ENCODE measurements around the gene NRXN2. TPM values are rescaled to one million over a fixed set of nuclear protein-coding genes. Genes with fewer than 3 reads are reported as not detected.

NRXN2 gene
- total and polyA plus RNA-seq, 7 donors = 0.44 to 5.2 (median 1.9) TPM

DNA sequence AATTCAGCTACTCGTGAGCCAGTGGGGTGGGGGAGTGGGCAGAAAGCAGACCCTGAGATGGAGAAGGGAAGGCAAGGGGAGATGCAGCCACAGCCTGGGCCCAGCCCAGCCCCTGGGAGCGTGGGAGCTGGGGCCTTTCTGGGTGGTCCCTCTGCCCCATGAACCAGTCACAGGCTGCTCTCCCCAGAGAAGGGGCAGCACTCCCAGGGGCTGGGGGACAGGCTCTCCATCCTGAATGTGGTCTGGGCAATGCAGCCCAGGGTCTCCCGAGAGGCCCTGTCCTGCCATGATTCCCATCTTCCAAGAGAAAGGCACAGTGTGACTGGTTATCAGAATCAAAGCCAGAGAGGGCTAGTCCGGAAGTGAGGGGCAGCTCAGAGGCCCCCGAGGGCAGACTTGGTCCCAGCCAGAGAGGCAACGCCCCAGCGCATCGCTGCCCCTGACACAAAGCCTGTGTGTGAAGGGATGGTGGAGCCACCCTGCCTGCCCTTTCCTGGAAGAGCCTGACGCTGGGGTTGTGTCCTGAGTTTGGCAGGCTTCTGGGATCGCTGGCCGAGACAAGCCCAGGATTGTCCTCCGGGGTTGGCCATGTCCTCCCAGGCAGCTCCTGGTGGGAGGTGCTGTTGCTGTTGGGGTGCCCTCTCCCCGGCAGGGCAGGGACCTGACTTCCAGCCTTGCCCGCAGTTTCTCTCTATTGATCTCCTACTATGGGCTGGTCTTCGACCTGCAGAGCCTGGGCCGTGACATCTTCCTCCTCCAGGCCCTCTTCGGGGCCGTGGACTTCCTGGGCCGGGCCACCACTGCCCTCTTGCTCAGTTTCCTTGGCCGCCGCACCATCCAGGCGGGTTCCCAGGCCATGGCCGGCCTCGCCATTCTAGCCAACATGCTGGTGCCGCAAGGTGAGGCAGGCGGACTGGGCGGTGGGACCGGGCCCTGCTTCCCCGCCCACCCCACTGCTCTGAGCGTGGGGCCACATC, 155.8 kb downstream of the NRXN2 start:
- TF ChIP-seq, protein P1, sequence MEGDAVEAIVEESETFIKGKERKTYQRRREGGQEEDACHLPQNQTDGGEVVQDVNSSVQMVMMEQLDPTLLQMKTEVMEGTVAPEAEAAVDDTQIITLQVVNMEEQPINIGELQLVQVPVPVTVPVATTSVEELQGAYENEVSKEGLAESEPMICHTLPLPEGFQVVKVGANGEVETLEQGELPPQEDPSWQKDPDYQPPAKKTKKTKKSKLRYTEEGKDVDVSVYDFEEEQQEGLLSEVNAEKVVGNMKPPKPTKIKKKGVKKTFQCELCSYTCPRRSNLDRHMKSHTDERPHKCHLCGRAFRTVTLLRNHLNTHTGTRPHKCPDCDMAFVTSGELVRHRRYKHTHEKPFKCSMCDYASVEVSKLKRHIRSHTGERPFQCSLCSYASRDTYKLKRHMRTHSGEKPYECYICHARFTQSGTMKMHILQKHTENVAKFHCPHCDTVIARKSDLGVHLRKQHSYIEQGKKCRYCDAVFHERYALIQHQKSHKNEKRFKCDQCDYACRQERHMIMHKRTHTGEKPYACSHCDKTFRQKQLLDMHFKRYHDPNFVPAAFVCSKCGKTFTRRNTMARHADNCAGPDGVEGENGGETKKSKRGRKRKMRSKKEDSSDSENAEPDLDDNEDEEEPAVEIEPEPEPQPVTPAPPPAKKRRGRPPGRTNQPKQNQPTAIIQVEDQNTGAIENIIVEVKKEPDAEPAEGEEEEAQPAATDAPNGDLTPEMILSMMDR (IDR thresholded peaks at IDR 0.05) = no peak
- ATAC-seq (no peak), DNase-seq (no peak)
- Histone ChIP-seq H3K4me1 (no peaks in the 10 kb centered on the region), H3K27ac (no peak overlapping the region), H3K9me3 (no peaks in the 10 kb centered on the region), H3K4me3 (no peak overlapping the region), H3K27me3 (ENCODE audit: insufficient read depth in 3 of 3, low read length in 2 of 3) (peaks cover 0 to 2% (median 0%) of the 10 kb centered on the region in 3 donors), H3K36me3 (ENCODE audit: insufficient read depth in 1 of 2, low read depth in 1 of 2) (no peaks in the 10 kb centered on the region)
- intact Hi-C loops (cut with DNase I) = no loop called here
- WGBS, 3 donors = 69 to 75% (median 71%) methylated on average over 26 to 30 of the region's 30 CpGs

DNA sequence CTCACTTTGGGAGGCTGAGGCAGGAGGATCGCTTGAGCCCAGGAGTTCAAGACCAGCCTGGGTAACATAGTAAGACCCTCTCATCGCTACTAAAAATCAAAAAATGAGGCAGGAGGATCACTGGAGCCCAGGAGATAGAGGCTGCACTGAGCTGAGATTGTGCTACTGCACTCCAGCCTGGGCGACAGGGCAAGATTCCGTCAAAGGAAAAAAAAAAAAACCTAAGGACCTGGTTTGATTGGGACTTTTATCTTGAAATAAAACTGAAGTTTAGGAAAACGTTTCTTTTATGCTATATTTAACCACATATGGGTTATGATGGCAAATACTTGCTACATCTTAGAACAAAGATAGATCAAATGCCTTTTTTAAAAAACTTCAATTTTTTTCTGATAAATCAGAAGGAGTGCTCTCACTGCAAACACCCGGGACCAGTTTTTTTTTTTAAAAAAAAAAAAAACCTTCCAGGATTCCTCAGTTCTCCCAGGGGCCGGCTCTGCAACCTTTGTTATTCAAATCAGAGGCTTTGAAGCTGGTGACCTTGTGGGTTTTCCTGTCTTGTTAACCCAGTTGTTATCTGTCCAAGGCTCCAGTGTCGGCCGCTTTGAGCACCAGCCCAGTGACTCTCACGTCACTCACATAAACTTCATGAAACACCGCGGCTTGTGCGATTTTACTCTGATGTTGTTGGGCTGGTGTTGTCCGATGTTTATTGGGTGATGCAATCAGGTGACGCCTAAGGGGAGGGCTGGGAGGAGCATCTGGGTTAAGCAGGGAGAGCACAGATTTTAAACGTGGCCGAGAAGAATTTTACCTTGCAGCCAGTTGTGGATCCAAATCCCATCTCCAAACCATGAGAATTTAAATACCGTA, 156.7 kb downstream of the NRXN2 start:
- 25 to 39% (median 28%) methylated on average over 18 of the region's 18 CpGs for WGBS, 3 donors
- Histone ChIP-seq H3K4me3 (no peak overlapping the region), H3K27ac (no peak overlapping the region), H3K27me3 (ENCODE audit: insufficient read depth in 3 of 3, low read length in 2 of 3) (peaks cover 0 to 4% (median 0%) of the 10 kb centered on the region in 3 donors), H3K9me3 (no peaks in the 10 kb centered on the region), H3K36me3 (ENCODE audit: insufficient read depth in 1 of 2, low read depth in 1 of 2) (no peaks in the 10 kb centered on the region), H3K4me1 (no peaks in the 10 kb centered on the region)
- ATAC-seq (peak; percentile 53 to 82 (median 60)), DNase-seq (peak in 1 of 2 donors; percentile 47)
- TF ChIP-seq, protein P1 (IDR thresholded peaks at IDR 0.05) = no peak
- intact Hi-C loops (cut with DNase I) = no loop called here

DNA sequence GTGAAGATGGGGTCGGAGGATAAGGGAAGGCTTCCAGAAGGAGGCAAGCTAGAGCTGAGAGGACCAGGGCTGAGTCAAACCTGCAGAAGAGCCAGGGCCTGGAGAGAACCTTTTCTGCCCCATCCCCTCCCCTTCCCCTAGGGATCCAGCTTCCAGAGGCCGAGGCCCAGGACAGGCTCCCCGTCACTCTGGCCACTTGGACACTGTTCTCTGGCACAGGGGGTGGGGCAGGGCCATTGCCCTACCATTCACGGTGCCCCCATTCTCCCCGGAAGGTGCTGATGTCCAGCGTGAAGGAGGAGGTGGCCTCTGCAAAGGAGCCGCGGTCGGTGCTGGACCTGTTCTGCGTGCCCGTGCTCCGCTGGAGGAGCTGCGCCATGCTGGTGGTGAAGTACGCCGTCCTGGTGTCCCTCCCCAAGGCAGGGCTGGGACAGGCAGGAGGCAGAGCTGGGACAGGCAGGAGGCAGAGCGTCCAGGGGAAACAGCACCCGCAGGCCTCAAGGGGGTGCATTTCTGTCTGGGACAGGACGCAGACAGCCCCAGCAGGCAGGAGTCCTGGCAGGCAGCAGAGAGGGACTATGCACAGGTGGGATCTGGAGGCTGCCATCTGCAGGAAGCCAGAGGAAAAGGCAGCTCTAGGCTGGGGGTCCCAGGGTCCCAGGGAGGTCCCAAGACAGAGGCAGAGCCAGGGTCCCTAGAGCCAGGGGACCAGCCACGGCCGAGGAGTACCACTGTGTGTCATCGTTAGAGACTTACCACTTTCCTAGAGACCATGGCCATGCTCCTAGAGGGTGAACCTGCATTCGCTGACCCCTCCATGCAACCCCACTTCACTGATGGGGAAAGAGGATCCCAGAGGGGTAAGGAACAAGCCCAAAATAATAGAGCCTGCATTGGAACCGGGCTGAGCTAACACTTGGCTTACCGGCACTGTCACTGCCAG, 157.8 kb downstream of the NRXN2 start:
- Histone ChIP-seq H3K36me3 (ENCODE audit: insufficient read depth in 1 of 2, low read depth in 1 of 2) (no peaks in the 10 kb centered on the region), H3K9me3 (no peaks in the 10 kb centered on the region), H3K4me1 (no peaks in the 10 kb centered on the region), H3K27ac (no peak overlapping the region), H3K4me3 (no peak overlapping the region), H3K27me3 (ENCODE audit: insufficient read depth in 3 of 3, low read length in 2 of 3) (peaks cover 0 to 3% (median 3%) of the 10 kb centered on the region in 3 donors)
- 85 to 89% (median 88%) methylated on average over 23 to 24 of the region's 24 CpGs for WGBS, 3 donors
- TF ChIP-seq, protein P1 (IDR thresholded peaks at IDR 0.05) = no peak
- no peak for ATAC-seq
- no peak for DNase-seq
- intact Hi-C loops (cut with DNase I) = no loop called here

DNA sequence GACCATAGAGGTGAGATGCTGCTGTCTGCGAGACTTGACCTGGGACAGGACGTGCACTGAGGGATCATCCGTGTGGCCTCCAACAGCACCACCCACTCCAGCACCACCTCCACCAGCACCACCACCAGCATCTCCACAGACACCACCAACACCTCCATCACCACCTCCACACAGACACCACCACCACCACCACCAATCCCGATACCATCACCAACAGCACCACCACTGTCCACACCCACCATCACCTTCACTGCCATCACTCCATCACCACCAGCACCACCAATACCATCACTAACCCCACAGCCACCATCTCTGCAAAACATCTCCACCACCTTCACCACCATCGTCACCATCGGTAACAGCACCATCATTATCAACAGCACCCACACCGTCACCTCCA, 158.6 kb downstream of the NRXN2 start:
- peaks cover 0 to 3% (median 3%) of the 10 kb centered on the region in 3 donors for H3K27me3 ChIP-seq (ENCODE audit: insufficient read depth in 3 of 3, low read length in 2 of 3)
- TF ChIP-seq, protein P1 (IDR thresholded peaks at IDR 0.05) = no peak
- no peak overlapping the region for H3K27ac ChIP-seq
- no peak overlapping the region for H3K4me3 ChIP-seq
- intact Hi-C loops (cut with DNase I) = no loop called here
- DNase-seq (no peak), ATAC-seq (no peak)
- H3K4me1 ChIP-seq = no peaks in the 10 kb centered on the region
- no peaks in the 10 kb centered on the region for H3K9me3 ChIP-seq
- WGBS, 3 donors = 94 to 99% (median 97%) methylated on average over 7 of the region's 7 CpGs
- H3K36me3 ChIP-seq (ENCODE audit: insufficient read depth in 1 of 2, low read depth in 1 of 2) = no peaks in the 10 kb centered on the region
